ENCODE results near the gene STX4.
A peak's percentile ranks its signal among the peaks of the same experiment; 100 is the strongest.

Gene STX4

GRCh38 chr16:31032736-31033708 is at the start of gene STX4:
Gene STX4 (plus strand): TSS chr16:31033558. CDS start chr16:31033806, 248 bp downstream.
- DNase-seq, result peak; percentile 98

- no peak for DNase-seq
Observed at GRCh38 chr16:30983898-30984610, 49.3 kb upstream of the STX4 start.

- DNase-seq, result peak; percentile 50
Observed at GRCh38 chr16:30984669-30985400, 48.5 kb upstream of the STX4 start, which contains the start of gene HSD3B7. Gene HSD3B7 (plus strand): TSS chr16:30985207. CDS start chr16:30985659, 452 bp downstream.

GRCh38 chr16:30985401-30986128 is 47.8 kb upstream of the STX4 start:
- DNase-seq, result no peak

GRCh38 chr16:30986129-30986991 is 47.0 kb upstream of the STX4 start:
- no peak for DNase-seq

GRCh38 chr16:30987581-30988190 is 45.7 kb upstream of the STX4 start:
- no peak for DNase-seq

GRCh38 chr16:30989469-30990047 is 43.8 kb upstream of the STX4 start:
- DNase-seq, result no peak

- DNase-seq, result no peak
Observed at GRCh38 chr16:30990105-30990504, 43.3 kb upstream of the STX4 start.

- no peak for DNase-seq
Observed at GRCh38 chr16:30991052-30991451, 42.3 kb upstream of the STX4 start.

- DNase-seq, result no peak
Observed at GRCh38 chr16:30992276-30992780, 41.0 kb upstream of the STX4 start.

GRCh38 chr16:30992931-30993816 is 40.2 kb upstream of the STX4 start:
- DNase-seq, result no peak

GRCh38 chr16:30995927-30996323 is 37.4 kb upstream of the STX4 start:
- DNase-seq, result no peak

GRCh38 chr16:30996324-30996984 is 36.9 kb upstream of the STX4 start:
- no peak for DNase-seq

GRCh38 chr16:30996985-30997724 is 36.2 kb upstream of the STX4 start:
- DNase-seq, result peak; percentile 68

GRCh38 chr16:30997725-30998711 is 35.3 kb upstream of the STX4 start:
- no peak for DNase-seq
